GM13976 (cell line): ENCODE data around the gene ATRN.
"Not testable (repeated sequence)": the region's sequence is repeated elsewhere in the genome, so short reads cannot be mapped to it uniquely, and the experiment has no call there.

ENCODE experiments used
- DNase-seq: peaks from one replicate; pipeline ENCODE4 v3.0.0; 2012; ENCODE audit warnings: low spot score
- in situ Hi-C: fragments of 300-500 bp; cut with MboI; formaldehyde crosslinking; loops from one replicate; pipeline ENCODE4 v1.12.0; 2022; ENCODE audit warnings: low sequenced_read_pairs, mixed read lengths, inconsistent platforms; ENCODE audit not compliant: unreplicated experiment
- TF ChIP-seq, protein P1 (sequence below): IDR thresholded peaks from 2 replicates; pipeline ENCODE4 v1.5.1; 2012; ENCODE audit warnings: borderline replicate concordance, mild to moderate bottlenecking; ENCODE audit not compliant: insufficient read depth; ENCODE audit errors: extremely low read depth, missing control alignments, control extremely low read depth

Gene ATRN

DNA sequence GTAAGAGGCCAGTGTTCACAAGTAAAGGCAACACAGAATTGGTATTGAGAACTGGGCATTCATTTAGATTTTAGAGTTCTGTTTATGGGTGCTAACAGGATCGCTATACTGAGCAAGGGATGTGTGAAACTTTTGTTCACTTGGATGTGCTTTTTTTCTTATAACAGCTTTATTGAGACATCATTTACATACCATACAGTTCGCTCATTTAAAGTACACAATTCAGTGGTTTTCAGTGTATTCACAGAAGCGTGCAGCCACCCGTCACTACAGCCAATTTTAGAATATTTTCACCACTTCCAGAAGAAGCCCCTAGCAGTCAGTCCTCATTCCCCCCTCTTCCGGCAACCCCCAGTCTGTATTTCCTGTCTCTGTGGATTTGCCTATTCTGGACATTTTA is 143.6 kb downstream of the ATRN start:
- DNase-seq, result no peak
- TF ChIP-seq, protein P1, sequence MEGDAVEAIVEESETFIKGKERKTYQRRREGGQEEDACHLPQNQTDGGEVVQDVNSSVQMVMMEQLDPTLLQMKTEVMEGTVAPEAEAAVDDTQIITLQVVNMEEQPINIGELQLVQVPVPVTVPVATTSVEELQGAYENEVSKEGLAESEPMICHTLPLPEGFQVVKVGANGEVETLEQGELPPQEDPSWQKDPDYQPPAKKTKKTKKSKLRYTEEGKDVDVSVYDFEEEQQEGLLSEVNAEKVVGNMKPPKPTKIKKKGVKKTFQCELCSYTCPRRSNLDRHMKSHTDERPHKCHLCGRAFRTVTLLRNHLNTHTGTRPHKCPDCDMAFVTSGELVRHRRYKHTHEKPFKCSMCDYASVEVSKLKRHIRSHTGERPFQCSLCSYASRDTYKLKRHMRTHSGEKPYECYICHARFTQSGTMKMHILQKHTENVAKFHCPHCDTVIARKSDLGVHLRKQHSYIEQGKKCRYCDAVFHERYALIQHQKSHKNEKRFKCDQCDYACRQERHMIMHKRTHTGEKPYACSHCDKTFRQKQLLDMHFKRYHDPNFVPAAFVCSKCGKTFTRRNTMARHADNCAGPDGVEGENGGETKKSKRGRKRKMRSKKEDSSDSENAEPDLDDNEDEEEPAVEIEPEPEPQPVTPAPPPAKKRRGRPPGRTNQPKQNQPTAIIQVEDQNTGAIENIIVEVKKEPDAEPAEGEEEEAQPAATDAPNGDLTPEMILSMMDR, result no peak
- in situ Hi-C loops, result no loop called here

DNA sequence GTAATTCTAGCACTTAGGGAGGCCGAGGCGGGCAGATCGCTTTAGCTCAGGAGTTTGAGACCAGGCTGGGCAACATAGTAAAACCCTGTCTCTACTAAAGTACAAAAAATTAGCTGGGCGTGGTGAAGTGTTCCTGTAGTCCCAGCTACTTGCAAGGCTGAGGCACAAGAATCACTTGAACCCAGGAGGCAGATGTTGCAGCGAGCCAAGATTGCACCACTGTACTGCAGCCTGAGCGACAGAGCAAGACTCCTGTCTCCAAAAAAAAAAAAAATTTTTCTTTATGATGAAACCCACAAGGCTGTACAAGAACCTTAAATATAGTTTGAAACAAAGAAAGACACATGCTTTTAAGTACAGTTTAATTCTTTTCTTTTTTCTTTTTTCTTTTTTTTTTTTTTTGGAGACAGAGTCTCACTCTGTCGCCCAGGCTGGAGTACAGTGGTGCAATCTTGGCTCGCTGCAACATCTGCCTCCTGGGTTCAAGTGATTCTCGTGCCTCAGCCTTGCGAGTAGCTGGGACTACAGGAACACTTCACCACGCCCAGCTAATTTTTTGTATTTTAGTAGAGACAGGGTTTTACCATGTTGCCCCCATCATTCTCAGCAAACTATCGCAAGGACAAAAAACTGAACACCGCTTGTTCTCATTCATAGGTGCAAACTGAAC is 144.5 kb downstream of the ATRN start:
- DNase-seq, in situ Hi-C loops: not testable (repeated sequence)

DNA sequence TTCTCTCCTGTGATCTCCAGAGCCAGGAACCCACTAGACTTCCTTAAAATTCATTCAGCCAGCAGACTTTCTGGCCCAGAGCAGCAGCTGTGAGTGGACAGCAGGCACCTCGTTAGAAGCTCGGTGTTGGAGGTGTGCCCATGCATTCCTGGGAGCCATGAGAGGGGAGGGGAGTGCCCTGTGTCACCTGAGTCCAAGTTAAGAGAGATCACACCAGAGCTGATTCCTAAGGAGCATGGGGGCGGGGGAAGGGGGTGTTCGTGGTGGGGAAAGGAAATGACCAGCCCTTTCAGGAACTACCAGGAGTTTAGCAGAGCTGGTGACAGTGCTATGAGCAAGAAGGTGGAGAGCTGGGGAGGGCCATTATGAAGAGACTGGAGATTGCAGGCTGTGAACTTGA is 145.4 kb downstream of the ATRN start:
- in situ Hi-C loops, result no loop called here
- no peak for DNase-seq
- TF ChIP-seq, protein P1, result no peak

DNA sequence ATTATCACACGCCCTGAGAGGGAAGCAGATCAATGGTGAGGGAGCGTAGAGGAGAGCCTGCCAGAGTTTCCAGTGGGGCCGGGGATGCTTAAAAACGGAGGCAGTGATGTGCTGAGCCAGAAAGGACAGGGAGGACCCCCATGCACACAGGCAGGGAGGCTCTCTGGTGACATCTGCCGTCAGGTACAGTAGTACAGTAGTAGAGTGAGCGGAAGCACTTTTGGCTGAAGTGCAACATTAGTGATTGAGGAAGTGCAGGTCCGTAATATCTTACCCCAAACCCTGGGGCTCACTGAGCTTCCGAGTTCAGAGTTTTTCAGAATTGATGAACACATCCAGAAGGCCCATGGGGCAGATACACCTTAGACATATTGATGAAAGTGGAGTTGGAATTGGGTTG is 150.3 kb downstream of the ATRN start:
- TF ChIP-seq, protein P1, result no peak
- DNase-seq, result no peak
- in situ Hi-C loops, result no loop called here

DNA sequence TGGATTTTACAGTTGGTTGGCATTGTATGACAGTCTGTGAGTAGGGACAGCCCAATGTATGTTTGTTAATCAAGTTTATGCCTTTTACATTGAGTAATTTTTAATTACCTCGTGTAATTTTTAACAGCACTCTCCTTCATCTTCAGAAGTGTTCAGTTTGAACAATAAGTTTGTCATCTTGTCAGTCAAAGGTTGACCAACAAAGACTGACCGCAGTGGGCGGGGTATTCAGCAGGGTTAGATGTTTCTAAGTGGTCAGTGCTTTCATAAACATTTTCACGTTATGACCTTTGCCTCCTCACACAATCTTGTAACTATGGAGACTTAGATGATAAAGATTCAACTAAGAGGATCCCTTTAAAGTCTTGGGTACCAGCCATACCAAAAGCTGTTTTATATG is 151.6 kb downstream of the ATRN start:
- in situ Hi-C loops, result no loop called here
- TF ChIP-seq, protein P1, result no peak
- DNase-seq, result no peak

DNA sequence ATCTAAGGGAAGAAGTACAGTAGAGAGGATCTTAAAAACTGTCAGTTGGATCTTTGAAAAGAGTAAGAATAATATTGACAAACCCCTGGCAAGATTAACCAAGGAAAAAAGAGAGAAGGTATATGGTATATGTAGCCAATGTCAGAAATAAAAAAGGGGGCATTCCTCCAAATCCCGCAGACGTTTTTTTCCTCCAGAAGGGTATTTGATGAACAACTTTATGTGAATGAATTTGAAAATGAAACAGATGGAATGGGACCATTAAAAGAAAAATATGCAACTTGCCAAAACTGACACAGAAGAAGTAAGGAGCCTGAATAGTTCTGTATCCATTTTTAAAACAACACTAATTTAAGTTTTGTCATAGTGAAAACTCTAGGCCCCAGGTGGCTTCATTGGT is 156.7 kb downstream of the ATRN start:
- TF ChIP-seq, protein P1, result no peak
- no peak for DNase-seq
- in situ Hi-C loops, result no loop called here

DNA sequence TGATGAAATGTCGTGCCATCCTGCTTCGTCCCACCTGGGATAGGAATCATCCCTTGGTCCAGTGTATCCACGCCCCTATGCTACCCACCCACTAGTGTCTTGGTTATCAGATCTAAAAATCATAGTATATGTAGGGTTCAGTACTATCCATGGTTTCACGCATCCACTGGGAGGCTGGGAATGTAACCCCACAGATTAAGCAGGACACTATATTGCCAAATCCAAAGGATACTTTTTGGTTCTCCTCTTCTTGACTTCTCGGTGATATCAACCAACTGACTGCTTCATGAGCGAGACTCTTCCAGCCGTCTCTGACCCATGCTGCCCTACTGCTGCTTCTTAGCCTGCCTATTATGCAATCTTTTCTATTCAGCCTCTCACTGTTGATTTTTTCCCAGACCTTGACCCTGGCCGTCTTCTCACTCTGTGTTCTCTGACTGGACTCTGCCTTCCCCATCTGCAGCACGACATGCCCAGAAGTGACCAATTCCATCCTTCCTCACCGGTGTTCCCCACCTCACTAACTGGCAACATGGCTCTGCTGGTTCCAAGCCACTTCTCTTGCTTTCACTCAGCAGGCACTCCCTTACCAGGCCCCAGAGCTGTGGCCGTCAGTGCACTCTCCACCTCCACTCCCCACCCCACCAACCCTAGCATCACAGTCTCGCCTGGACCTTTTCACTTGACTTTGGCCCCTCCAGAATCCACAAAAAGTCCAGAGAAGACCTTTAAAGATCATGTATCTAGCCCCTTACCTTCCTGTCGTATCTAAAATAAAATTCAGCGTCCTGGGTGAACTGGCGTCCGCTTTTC is 157.9 kb downstream of the ATRN start:
- TF ChIP-seq, protein P1, result no peak
- in situ Hi-C loops, result no loop called here
- no peak for DNase-seq
